Measurements from ENCODE around the gene SUV39H1.
A peak's percentile ranks its signal among the peaks of the same experiment; 100 is the strongest.

SUV39H1 gene

GRCh38 chrX:48714573-48714972 lies 18.0 kb downstream of the SUV39H1 start:
- no peak for DNase-seq (ENCODE audit: low read depth)

GRCh38 chrX:48715072-48715471 lies 18.5 kb downstream of the SUV39H1 start:
- DNase-seq (ENCODE audit: low read depth), result no peak

DNA sequence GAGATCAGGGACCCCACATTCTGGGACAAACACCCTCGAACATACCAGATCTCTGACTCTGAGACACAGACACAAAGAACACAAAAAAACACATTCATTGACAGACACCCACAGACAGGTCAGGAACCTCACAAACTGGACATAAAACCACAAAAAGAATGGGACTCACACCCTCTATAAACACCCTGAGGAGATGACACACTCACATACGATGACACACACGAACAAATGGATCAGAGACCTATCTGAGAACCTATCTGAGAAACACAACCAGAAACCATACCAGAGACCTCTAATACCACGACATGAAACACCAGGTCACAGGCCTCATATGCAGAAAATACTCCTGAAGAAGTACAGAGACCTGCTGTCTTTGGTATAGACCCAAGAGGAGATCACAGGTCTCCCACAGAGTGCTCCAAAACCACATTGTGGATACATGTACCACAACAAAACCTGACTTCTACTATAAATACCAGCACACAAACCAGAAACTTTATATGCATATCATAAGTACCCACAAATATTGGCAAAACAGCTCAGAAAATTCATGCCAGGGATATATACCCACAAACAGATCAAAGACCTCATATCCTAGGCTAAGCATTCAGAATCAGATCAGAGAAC lies 19.5 kb downstream of the SUV39H1 start:
- DNase-seq (ENCODE audit: low read depth), result no peak

- no peak for DNase-seq (ENCODE audit: low read depth)
Observed at GRCh38 chrX:48719958-48720357, 23.4 kb downstream of the SUV39H1 start.

GRCh38 chrX:48720577-48721250 lies 24.2 kb downstream of the SUV39H1 start:
- no peak for DNase-seq (ENCODE audit: low read depth)

DNA sequence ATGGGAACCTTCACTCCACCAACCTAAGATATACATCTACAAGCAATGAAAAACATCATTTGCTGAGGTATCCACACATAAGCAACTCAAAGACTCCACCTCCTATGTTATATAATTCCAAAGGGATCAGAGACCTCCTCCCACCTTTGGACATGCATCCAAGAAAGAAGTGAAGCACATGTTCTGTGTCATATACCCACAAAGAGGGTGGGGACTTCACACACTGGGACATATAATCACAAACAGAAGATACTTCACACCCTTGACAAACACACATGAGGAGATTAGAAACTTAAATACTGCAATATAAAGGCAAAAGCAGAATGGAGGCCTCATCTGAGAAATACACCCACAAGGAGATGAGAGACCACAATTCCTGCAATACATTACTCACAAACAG lies 25.4 kb downstream of the SUV39H1 start:
- no peak for DNase-seq (ENCODE audit: low read depth)

DNA sequence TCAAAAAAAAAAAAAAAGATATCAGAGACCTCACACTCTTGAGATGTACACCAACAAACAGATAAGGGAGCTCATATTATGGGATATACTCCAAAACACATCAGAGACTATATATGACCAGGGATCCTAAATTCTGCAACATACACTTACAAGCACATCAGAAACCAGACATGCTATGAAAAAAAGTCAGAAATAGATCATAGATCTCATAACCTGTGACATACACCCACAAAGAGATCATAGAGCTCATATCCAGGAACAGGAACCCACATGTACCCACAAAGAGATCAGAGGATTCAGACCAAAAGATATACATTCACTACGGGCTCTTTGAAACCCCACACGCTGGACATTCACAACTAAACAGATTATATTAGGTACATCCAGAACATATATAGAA lies 30.1 kb downstream of the SUV39H1 start:
- no peak for DNase-seq (ENCODE audit: low read depth)

DNA sequence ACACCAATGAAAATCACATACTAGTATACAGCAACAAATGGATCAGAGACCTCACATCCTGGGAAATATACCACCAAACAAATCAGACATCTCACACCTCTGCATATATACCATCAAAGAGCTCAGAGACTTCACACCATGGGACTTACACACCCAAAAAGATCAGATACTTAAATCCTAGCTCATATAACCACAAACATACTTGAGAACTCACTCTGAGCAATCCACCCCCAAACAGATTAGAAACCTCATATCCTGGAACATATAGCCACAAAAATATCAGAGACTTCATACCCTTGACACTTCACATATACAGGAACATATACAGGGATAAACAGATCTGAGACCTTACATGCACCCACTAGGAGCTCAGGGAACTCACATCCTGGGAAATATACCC lies 32.1 kb downstream of the SUV39H1 start:
- no peak for DNase-seq (ENCODE audit: low read depth)

DNA sequence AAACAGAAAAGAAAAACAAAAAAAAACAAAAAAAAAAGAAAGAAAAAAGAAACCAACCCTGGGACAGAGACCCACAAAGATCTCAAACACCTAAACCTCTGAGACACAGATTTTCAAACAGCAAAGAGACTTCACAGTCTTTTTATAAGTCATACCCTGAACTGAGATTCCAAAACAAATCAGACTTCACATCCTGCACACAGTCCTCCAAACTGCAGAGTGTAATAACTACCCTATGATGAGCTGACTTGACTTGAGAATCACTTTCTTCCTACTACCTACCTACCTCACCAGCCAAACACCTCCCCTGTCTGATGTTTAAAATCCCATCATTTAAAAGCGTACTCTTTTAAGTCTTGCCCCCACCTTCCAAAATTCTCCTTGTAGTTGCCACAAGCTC lies 39.8 kb downstream of the SUV39H1 start:
- DNase-seq (ENCODE audit: low read depth), result no peak

GRCh38 chrX:48736878-48737212 lies 40.3 kb downstream of the SUV39H1 start:
- no peak for DNase-seq (ENCODE audit: low read depth)

GRCh38 chrX:48737213-48737938 lies 40.8 kb downstream of the SUV39H1 start:
- DNase-seq (ENCODE audit: low read depth), result peak; percentile 83

GRCh38 chrX:48737940-48738339 lies 41.4 kb downstream of the SUV39H1 start:
- DNase-seq (ENCODE audit: low read depth), result no peak

- DNase-seq (ENCODE audit: low read depth), result no peak
Observed at GRCh38 chrX:48741834-48742233, 45.3 kb downstream of the SUV39H1 start.

DNA sequence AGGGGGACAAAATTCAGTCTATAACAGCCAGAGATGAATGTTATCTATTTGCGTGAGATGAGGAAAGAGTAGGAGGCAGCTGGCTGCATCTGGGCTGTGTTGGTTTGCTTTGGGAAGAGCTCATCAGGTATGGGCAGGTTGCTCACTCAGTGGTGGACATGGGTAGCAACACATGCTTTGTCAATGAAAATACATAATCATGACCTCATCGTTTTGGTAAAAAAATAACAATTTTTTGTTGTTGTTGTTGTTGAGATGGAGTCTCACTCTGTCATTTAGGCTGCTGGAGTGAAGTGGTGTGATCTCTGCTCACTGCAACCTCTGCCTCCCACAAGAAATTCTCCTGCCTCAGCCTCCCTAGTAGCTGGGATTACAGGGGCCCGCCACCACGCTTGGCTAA lies 48.7 kb downstream of the SUV39H1 start:
- DNase-seq (ENCODE audit: low read depth), result no peak

- no peak for DNase-seq (ENCODE audit: low read depth)
Observed at GRCh38 chrX:48747415-48748016, 51.0 kb downstream of the SUV39H1 start.

- no peak for DNase-seq (ENCODE audit: low read depth)
Observed at GRCh38 chrX:48749182-48749581, 52.6 kb downstream of the SUV39H1 start.

DNA sequence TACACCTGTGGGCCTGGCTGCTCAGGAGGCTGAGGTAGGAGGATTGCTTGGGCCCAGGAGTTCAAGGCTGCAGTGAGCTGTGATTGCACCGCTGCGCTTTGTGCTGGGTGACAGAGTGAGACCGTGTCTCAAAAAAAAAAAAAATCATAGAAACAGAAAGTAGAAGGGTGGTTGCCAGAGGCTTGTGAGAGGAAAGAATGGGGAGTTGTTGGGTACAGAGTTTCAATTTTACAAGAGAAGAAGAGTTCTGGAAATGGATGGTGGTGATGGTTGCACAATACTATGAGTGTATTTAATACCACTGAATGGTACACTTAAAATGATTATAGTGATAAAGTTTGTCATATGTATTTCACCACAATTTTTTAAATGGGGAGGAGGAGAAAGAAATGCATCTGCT lies 54.8 kb downstream of the SUV39H1 start:
- DNase-seq (ENCODE audit: low read depth), result no peak

DNA sequence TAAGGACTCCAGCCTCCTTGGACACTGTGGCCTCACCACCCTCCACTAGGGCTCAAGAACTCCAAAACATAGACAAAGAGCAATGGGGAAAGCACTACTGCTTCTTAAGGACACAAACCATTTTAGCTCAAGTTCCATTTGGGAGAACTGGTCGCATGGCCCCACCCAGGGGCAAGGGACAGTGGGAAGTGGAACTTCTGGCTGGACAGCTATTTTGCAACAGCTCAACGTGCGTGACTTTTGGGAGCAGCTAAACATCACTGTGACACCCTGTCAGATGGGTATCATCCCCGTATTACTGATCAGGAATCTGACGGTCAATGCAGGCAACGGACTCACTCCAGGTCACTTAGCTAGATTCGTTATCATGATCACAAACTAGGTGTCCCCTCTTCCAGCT lies 56.0 kb downstream of the SUV39H1 start:
- DNase-seq (ENCODE audit: low read depth), result no peak

GRCh38 chrX:48753708-48754228 lies 57.2 kb downstream of the SUV39H1 start:
- no peak for DNase-seq (ENCODE audit: low read depth)

DNA sequence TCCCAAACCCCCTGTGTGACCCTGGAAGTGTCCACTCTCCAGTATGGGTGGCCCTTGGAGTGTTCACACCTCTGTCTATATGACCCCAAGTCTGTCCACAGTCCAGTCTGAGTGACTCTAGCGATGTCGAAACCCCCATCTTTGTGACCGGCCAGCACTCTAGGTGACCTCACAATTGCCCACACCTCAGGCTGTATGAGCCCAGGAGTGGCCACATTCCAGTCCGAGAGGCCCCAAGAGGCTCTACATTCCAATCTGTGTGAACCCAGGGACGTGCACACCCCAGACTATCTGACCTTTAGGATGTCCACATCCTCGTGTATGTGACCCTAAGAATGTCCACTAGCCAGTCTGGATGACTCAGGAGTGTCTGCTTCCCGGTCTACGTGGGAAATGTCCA lies 57.7 kb downstream of the SUV39H1 start:
- no peak for DNase-seq (ENCODE audit: low read depth)
